ENCODE results near the gene ADGRL3.

The ADGRL3 gene

DNA sequence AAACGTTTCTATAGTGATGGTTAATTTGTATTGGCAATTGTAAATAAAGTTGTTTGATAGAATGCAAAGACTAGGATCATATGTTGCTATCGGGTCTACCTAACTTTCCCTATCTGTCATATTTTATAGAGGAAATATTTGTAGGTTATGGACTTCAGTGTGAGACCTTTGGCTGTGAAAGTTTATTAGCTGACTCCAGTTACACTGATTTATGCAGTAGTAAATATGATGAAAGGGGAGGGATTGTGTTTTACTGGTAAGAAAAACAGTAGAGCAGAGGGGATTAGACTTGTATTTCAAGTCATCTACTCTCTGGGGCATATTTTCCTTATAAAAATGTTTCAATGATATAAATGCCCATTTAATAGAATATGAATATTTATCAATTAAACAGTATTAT lies 43.8 kb downstream of the ADGRL3 start:
- TF ChIP-seq, protein P1, sequence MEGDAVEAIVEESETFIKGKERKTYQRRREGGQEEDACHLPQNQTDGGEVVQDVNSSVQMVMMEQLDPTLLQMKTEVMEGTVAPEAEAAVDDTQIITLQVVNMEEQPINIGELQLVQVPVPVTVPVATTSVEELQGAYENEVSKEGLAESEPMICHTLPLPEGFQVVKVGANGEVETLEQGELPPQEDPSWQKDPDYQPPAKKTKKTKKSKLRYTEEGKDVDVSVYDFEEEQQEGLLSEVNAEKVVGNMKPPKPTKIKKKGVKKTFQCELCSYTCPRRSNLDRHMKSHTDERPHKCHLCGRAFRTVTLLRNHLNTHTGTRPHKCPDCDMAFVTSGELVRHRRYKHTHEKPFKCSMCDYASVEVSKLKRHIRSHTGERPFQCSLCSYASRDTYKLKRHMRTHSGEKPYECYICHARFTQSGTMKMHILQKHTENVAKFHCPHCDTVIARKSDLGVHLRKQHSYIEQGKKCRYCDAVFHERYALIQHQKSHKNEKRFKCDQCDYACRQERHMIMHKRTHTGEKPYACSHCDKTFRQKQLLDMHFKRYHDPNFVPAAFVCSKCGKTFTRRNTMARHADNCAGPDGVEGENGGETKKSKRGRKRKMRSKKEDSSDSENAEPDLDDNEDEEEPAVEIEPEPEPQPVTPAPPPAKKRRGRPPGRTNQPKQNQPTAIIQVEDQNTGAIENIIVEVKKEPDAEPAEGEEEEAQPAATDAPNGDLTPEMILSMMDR (IDR thresholded peaks at IDR 0.05; ENCODE audit: low read depth, low read length), result no peak
- no peak overlapping the region for H3K4me3 ChIP-seq (ENCODE audit: low read depth, low read length)

DNA sequence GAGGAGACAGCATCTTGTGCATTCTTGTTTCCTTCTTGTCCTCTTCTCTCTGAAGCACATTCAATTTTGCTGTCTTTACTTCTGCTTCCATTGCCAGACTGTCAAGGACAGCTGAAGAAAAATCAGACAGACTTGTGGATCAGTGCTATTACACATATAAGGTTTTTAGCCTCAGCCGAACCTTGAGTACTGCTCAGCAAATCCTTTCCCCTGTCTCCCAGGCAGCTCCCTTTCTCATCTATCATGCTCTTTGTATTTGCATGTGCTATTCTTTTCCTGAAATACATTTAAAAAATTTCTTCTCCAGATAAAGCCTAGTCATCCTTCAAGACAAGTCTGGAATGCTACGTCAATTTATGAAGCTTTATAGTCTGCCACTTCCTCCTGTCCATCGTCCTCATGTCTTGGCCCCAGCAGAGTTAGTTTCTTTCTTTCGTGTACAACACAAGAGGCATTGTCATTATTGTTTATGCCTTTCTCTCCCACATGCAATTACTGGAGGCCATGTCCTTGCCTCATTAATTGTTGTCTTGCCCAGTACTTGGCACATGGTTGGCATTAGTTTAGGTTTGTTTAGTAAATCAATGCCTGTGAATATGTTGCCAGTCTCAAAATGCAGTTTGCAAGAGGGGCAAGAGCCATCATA lies 45.1 kb downstream of the ADGRL3 start:
- no peak overlapping the region for H3K4me3 ChIP-seq (ENCODE audit: low read depth, low read length)
- TF ChIP-seq, protein P1 (IDR thresholded peaks at IDR 0.05; ENCODE audit: low read depth, low read length), result no peak

DNA sequence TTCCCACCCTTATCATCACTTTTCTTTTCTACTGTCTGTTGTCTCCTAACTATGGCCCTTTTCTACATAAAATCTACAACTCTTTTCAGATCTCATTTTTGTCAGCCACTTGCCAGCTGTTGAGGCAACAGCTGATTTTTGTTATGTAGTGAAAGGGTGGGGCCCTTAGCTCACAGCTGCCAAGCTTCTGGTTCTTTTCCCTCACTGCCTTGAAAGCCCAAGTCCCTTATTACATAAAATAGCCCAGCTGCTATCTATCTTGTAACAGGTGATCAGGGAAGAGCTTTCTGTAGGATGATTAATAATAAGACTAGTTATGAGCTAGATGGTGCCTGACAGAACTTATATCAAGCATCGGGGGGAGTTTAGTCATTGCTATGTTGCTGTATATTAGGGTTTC lies 45.9 kb downstream of the ADGRL3 start:
- no peak overlapping the region for H3K4me3 ChIP-seq (ENCODE audit: low read depth, low read length)
- TF ChIP-seq, protein P1 (IDR thresholded peaks at IDR 0.05; ENCODE audit: low read depth, low read length), result no peak

DNA sequence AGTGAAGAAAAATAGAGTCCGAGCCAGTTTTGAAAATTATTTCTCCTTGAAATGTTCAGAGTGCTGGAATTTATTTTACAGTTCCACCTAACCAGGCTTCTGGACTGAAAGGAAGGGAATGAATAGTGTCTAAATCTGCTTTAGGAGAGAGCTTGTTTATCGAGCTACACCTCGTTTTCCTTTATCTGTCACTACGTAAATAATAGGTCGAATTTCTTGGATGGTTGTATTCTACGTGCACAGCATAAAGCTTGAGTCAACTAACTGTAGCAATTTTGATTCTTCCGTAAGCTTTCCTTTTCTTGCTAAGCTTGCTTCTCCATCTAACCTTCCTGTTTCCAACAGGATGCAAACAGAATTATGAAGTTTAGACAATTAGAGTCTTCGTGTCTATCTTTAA lies 48.6 kb downstream of the ADGRL3 start:
- TF ChIP-seq, protein P1 (IDR thresholded peaks at IDR 0.05; ENCODE audit: low read depth, low read length), result no peak

DNA sequence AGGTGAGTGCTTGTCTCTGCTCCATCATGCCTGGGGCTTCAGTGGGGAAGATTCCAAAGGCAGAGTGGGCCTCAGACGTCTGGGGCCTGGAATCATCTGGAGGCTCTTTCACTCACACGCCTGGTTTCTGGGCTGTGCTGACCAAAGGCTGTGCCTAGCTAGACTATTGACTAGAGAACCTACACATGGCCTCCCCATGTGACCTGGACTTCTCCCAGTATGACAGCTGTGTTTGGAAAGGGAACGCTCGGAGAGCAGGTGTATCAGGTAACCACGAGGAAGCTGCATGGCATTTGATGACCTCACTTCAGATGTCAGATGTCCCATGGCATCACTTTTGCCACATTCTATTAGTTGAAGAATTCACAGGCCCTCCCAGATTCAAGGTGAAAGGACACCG lies 51.0 kb downstream of the ADGRL3 start:
- H3K4me3 ChIP-seq (ENCODE audit: low read depth, low read length), result no peak overlapping the region
- TF ChIP-seq, protein P1 (IDR thresholded peaks at IDR 0.05; ENCODE audit: low read depth, low read length), result no peak

More for the DNA sequence above, 48.6 kb downstream of the ADGRL3 start:
- H3K4me3 ChIP-seq (ENCODE audit: low read depth, low read length), result no peak overlapping the region

DNA sequence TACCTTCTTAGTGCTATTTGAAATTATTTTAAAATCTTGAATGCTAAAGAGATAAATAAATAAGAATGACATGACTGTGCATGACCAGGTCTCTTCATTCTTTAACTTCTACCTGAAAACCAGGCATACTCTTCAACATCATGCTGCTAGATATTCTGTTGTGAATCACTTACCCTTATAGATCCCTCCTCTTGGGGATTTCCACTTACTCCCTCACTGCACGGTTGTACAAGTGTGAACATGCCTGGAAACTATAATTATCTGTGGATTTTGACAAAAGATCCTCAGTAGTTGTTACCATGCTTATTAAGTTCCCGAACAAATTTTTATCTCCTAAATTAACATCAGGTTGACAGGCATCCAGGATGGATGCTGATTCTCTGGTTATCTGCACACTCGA lies 54.3 kb downstream of the ADGRL3 start:
- TF ChIP-seq, protein P1 (IDR thresholded peaks at IDR 0.05; ENCODE audit: low read depth, low read length), result no peak
- no peak overlapping the region for H3K4me3 ChIP-seq (ENCODE audit: low read depth, low read length)

DNA sequence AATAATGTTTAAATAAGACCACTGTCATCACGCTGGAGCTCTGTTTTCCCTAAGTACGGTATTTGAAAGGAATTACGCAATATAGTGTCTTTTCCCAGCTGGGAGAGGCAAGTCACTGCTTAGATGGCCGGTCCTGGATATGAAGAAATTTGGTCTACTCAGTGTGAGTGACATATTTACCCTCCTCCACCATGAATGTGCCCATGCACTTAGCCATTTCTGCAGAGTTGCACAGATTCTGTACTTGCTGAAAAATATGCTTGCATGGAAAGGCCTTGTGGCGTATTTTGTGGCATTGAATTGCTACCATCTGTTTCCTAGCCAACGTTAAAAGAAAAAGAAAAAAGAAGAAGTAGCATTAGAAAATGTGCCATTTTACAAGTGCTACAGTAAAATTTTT lies 73.1 kb downstream of the ADGRL3 start:
- H3K4me3 ChIP-seq (ENCODE audit: low read depth, low read length), result no peak overlapping the region
- TF ChIP-seq, protein P1 (IDR thresholded peaks at IDR 0.05; ENCODE audit: low read depth, low read length), result no peak

All from WI38 (cell line).